Esophagus muscularis mucosa (tissue), 4 donors: ENCODE measurements around the gene EVI5.

Experiments
- CTCF ChIP-seq, 3 experiments: fragments of 200-600 bp in 2 of 3; fragments of 450-650 bp in 1 of 3; sonication (generic) in 2 of 3; IDR thresholded peaks; one replicate each; pipeline ENCODE4 v1.5.1; 2017 to 2019; ENCODE audit warnings: antibody characterized with exemption in 3 of 3, mild to moderate bottlenecking in 2 of 3, moderate library complexity in 1 of 3
- EP300 ChIP-seq: sonication (generic); formaldehyde crosslinking; IDR thresholded peaks from one replicate; pipeline ENCODE4 v1.6.1; 2017; ENCODE audit warnings: antibody characterized with exemption
- POLR2A ChIP-seq: fragments of 450-650 bp; IDR thresholded peaks from one replicate; pipeline ENCODE4 v1.6.1; 2017; ENCODE audit warnings: antibody characterized with exemption, moderate library complexity, mild to moderate bottlenecking, low read depth
- POLR2AphosphoS5 ChIP-seq, 2 donors: sonication (generic); formaldehyde crosslinking; IDR thresholded peaks; one replicate each; pipeline ENCODE4 v1.6.1; 2017; ENCODE audit warnings: antibody characterized with exemption in 2 of 2

GRCh38 chr1:92536211-92536979 is 248.5 kb downstream of the EVI5 start:
- TF ChIP-seq POLR2A (no peak), CTCF (IDR thresholded peaks at IDR 0.05) (no peak), POLR2AphosphoS5 (IDR thresholded peaks at IDR 0.05) (no peak), EP300 (no peak)
